ENCODE data around the gene CCDC91. TPM values are rescaled to one million over a fixed set of nuclear protein-coding genes. Genes with fewer than 3 reads are reported as not detected.

The CCDC91 gene
- total and polyA plus RNA-seq, 11 donors, result 24.9 to 62.1 (median 51.8) TPM

DNA sequence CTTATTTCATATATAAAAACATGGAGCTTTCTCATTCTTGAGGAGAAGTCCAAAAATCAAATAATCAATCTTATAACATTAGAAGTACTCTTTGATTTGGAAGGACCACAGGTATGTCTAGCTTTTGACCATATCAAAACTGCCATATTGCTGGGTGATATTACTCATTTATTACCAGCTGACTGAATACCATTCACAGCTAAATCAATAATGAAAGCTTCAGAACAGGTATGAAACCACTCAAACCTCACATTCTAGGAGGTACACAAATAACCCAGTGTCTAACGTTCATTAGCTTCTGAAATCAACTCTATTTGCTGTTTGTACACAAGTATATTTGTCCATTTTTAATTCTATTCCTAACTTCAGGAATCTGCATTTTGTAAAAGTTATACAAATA lies 16.8 kb upstream of the CCDC91 start:
- Histone ChIP-seq H3K4me1 (no peaks in the 10 kb centered on the region), H3K27me3 (no peaks in the 10 kb centered on the region), H3K9me3 (no peaks in the 10 kb centered on the region), H3K36me3 (no peaks in the 10 kb centered on the region), H3K4me3 (no peak overlapping the region), H3K27ac (no peak overlapping the region)
- DNase-seq, result no peak
- WGBS, 4 donors, result 84 to 93% (median 91%) methylated on average over 1 of the region's 1 CpG
- intact Hi-C loops (cut with DNase I), result loop anchor here in 2 of 10 donors (10.0 kb wide), 2 partner anchors 199 to 439 kb away; partner anchors contain the start of gene PTHLH (in 2 of the 2)
- TF ChIP-seq, protein P1, sequence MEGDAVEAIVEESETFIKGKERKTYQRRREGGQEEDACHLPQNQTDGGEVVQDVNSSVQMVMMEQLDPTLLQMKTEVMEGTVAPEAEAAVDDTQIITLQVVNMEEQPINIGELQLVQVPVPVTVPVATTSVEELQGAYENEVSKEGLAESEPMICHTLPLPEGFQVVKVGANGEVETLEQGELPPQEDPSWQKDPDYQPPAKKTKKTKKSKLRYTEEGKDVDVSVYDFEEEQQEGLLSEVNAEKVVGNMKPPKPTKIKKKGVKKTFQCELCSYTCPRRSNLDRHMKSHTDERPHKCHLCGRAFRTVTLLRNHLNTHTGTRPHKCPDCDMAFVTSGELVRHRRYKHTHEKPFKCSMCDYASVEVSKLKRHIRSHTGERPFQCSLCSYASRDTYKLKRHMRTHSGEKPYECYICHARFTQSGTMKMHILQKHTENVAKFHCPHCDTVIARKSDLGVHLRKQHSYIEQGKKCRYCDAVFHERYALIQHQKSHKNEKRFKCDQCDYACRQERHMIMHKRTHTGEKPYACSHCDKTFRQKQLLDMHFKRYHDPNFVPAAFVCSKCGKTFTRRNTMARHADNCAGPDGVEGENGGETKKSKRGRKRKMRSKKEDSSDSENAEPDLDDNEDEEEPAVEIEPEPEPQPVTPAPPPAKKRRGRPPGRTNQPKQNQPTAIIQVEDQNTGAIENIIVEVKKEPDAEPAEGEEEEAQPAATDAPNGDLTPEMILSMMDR (IDR thresholded peaks at IDR 0.05), result no peak
- ATAC-seq, result no peak

DNA sequence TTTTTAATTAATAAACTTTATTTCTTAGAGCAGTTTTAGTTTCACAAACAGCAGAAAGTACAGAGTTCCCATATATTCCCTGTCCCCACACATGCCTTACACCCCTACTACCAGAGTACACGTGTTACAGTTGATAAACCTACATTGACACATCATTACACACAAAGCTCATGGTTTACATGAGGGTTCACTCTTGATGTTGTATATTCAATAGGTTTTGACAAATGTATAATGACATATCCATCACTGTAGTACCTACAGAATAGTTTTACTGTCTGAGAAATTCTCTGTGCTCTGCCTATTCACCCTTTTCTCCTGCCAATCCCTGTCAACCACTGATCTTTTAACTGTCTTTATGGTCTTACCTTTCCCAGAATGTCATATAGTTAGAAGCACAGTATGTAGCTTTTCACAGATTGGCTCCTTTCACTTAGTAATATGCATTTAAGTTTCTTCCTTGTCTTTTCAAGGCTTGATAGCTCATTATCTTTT lies 15.1 kb upstream of the CCDC91 start:
- WGBS, 4 donors, result 47 to 94% (median 89%) methylated on average over 1 of the region's 1 CpG
- Histone ChIP-seq H3K36me3 (no peaks in the 10 kb centered on the region), H3K27me3 (no peaks in the 10 kb centered on the region), H3K4me1 (no peaks in the 10 kb centered on the region), H3K9me3 (no peaks in the 10 kb centered on the region), H3K27ac (no peak overlapping the region), H3K4me3 (no peak overlapping the region)
- DNase-seq (no peak), ATAC-seq (no peak)
- TF ChIP-seq POLR2A (IDR thresholded peaks at IDR 0.05), result no peak
- TF ChIP-seq, protein P1 (IDR thresholded peaks at IDR 0.05), result no peak
- intact Hi-C loops (cut with DNase I), result loop anchor here in 2 of 10 donors (10.0 kb wide), 2 partner anchors 200 to 440 kb away; partner anchors contain the start of gene PTHLH (in 2 of the 2)

- no peak overlapping the region for H3K4me3 ChIP-seq
- no peaks in the 10 kb centered on the region for H3K36me3 ChIP-seq
- H3K27me3 ChIP-seq, result no peaks in the 10 kb centered on the region
- H3K4me1 ChIP-seq, result no peaks in the 10 kb centered on the region
- no peak overlapping the region for H3K27ac ChIP-seq
- intact Hi-C loops (cut with DNase I), result loop anchor here in 2 of 10 donors (10.0 kb wide), 2 partner anchors 201 to 441 kb away; partner anchors contain the start of gene PTHLH (in 2 of the 2)
- no peak for DNase-seq
- 76 to 90% (median 84%) methylated on average over 3 of the region's 3 CpGs for WGBS, 4 donors
- no peak for ATAC-seq
- no peaks in the 10 kb centered on the region for H3K9me3 ChIP-seq
- TF ChIP-seq, protein P1 (IDR thresholded peaks at IDR 0.05), result no peak
- no peak for TF ChIP-seq POLR2A (IDR thresholded peaks at IDR 0.05)
Measured at GRCh38 chr12:28176295-28176694, 14.0 kb upstream of the CCDC91 start.

DNA sequence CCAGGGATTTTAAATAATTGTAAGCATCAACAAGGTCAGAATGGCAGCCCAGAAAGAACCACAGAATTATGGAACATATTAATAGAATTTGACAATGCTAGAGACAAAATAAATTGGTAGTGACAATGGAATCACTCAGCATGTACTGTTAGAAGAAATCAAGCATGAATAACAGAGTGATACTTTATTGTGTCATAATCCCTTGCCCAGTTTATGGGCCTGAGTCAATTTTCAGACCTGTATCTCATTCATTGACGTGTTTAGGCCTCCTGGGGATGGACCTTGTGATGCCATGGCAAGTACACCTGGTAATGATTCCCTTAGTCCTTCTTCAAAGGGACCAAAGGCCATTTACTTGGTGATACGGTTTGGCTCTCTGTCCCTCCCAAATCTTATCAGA lies 12.8 kb upstream of the CCDC91 start:
- WGBS, 4 donors, result 78 to 83% (median 81%) methylated on average over 2 of the region's 2 CpGs

More for the DNA sequence above, 12.8 kb upstream of the CCDC91 start:
- ATAC-seq (no peak), DNase-seq (no peak)
- H3K36me3 ChIP-seq, result no peaks in the 10 kb centered on the region
- H3K27ac ChIP-seq, result no peak overlapping the region
- no peaks in the 10 kb centered on the region for H3K9me3 ChIP-seq
- intact Hi-C loops (cut with DNase I), result loop anchor here in 2 of 10 donors (10.0 kb wide), 2 partner anchors 203 to 443 kb away; partner anchors contain the start of gene PTHLH (in 2 of the 2)
- no peak for TF ChIP-seq POLR2A (IDR thresholded peaks at IDR 0.05)
- TF ChIP-seq, protein P1 (IDR thresholded peaks at IDR 0.05), result no peak
- no peaks in the 10 kb centered on the region for H3K27me3 ChIP-seq
- H3K4me3 ChIP-seq, result no peak overlapping the region
- no peaks in the 10 kb centered on the region for H3K4me1 ChIP-seq
